HTERT RPE-1 (cell line): ENCODE data around the gene SH2D5.
"Not testable (repeated sequence)": the region's sequence is repeated elsewhere in the genome, so short reads cannot be mapped to it uniquely, and the experiment has no call there.

Source experiments
- in situ Hi-C: fragments of 300-500 bp; cut with MboI; formaldehyde crosslinking; loops from 4 replicates; pipeline ENCODE4 v1.14.3; 2020; ENCODE audit warnings: low sequenced_read_pairs

SH2D5 gene

GRCh38 chr1:20728371-20729154 is 3.9 kb downstream of the SH2D5 start:
- in situ Hi-C loops: no loop called here

- in situ Hi-C loops: no loop called here
Observed at GRCh38 chr1:20727746-20728316, 4.7 kb downstream of the SH2D5 start.

GRCh38 chr1:20726932-20727745 is 5.4 kb downstream of the SH2D5 start:
- in situ Hi-C loops: no loop called here

- in situ Hi-C loops: no loop called here
Observed at GRCh38 chr1:20726118-20726911, 6.2 kb downstream of the SH2D5 start.

GRCh38 chr1:20725189-20726117 is 7.0 kb downstream of the SH2D5 start:
- in situ Hi-C loops: no loop called here

- in situ Hi-C loops: no loop called here
Observed at GRCh38 chr1:20724364-20725188, 7.9 kb downstream of the SH2D5 start.

- in situ Hi-C loops: no loop called here
Observed at GRCh38 chr1:20723537-20724363, 8.8 kb downstream of the SH2D5 start.

GRCh38 chr1:20723159-20723536 is 9.4 kb downstream of the SH2D5 start:
- in situ Hi-C loops: no loop called here

GRCh38 chr1:20721117-20722061 is 11.1 kb downstream of the SH2D5 start:
- in situ Hi-C loops: no loop called here

GRCh38 chr1:20720631-20721091 is 11.8 kb downstream of the SH2D5 start:
- in situ Hi-C loops: no loop called here

- in situ Hi-C loops: no loop called here
Observed at GRCh38 chr1:20719871-20720620, 12.5 kb downstream of the SH2D5 start.

GRCh38 chr1:20719261-20719660 is 13.2 kb downstream of the SH2D5 start:
- in situ Hi-C loops: no loop called here

- in situ Hi-C loops: not testable (repeated sequence)
Observed at GRCh38 chr1:20718343-20718882, 14.1 kb downstream of the SH2D5 start.

GRCh38 chr1:20717452-20718342 is 14.8 kb downstream of the SH2D5 start, which contains the start of gene KIF17:
Gene KIF17, minus strand, starts transcription at chr1:20718007. Its CDS starts 301 bp downstream, at chr1:20717706.
- in situ Hi-C loops: no loop called here

GRCh38 chr1:20716232-20716631 is 16.3 kb downstream of the SH2D5 start:
- in situ Hi-C loops: no loop called here
